GM23338 (cell line): ENCODE data around the gene HLA-DPA1. TPM values are rescaled to one million over a fixed set of nuclear protein-coding genes. Genes with fewer than 3 reads are reported as not detected.

Source experiments
- ATAC-seq: fragments of 200-7000 bp; cut with Tn5 transposase; 3 replicates; pipeline ENCODE4 v1.9.1; 2020
- DNase-seq: peaks from one replicate; pipeline ENCODE4 v3.0.0-alpha.2; 2015; ENCODE audit warnings: low spot score
- H2AFZ ChIP-seq: fragments of 200-600 bp; sonication (generic); 2 replicates; pipeline ENCODE4 v1.8.0; 2016; ENCODE audit warnings: antibody characterized with exemption, mild to moderate bottlenecking, moderate library complexity
- H3F3A ChIP-seq: fragments of 200-600 bp; sonication (generic); replicated peaks from 2 replicates; pipeline ENCODE4 v1.8.0; 2017; ENCODE audit warnings: antibody characterized with exemption, mixed run types, low read depth
- H3K27ac ChIP-seq: fragments of 200-600 bp; sonication (generic); 2 replicates; pipeline ENCODE4 v1.6.1; 2016; ENCODE audit warnings: low read depth
- H3K27me3 ChIP-seq: fragments of 200-600 bp; sonication (generic); 2 replicates; pipeline ENCODE4 v1.8.0; 2016; ENCODE audit warnings: mild to moderate bottlenecking, mixed run types, moderate library complexity; ENCODE audit not compliant: insufficient read depth
- H3K36me3 ChIP-seq: fragments of 200-600 bp; sonication (generic); 2 replicates; pipeline ENCODE4 v1.8.0; 2016; ENCODE audit warnings: mild to moderate bottlenecking; ENCODE audit not compliant: insufficient read depth
- H3K4me1 ChIP-seq: fragments of 200-600 bp; sonication (generic); 2 replicates; pipeline ENCODE4 v1.8.0; 2016; ENCODE audit warnings: mild to moderate bottlenecking, moderate library complexity; ENCODE audit not compliant: insufficient read depth
- H3K4me2 ChIP-seq: fragments of 200-600 bp; sonication (generic); 2 replicates; pipeline ENCODE4 v1.7.1; 2017; ENCODE audit warnings: mixed run types
- H3K4me3 ChIP-seq: fragments of 200-600 bp; sonication (generic); 2 replicates; pipeline ENCODE4 v1.6.1; 2016; ENCODE audit warnings: mixed run types
- H3K79me2 ChIP-seq: fragments of 200-600 bp; sonication (generic); replicated peaks from 2 replicates; pipeline ENCODE4 v1.8.0; 2017; ENCODE audit warnings: mild to moderate bottlenecking; ENCODE audit not compliant: insufficient read depth
- H3K9me2 ChIP-seq: fragments of 200-600 bp; sonication (generic); 2 replicates; pipeline ENCODE4 v1.8.0; 2017; ENCODE audit not compliant: insufficient read depth
- H4K20me1 ChIP-seq: fragments of 200-600 bp; sonication (generic); replicated peaks from 2 replicates; pipeline ENCODE4 v1.8.0; 2017; ENCODE audit warnings: mild to moderate bottlenecking; ENCODE audit not compliant: insufficient read depth
- H3K27ac Mint-ChIP-seq: 2 replicates; pipeline ENCODE4 v1.8.0; 2020; ENCODE audit warnings: inconsistent platforms, mild to moderate bottlenecking, moderate library complexity, mixed read lengths
- H3K27me3 Mint-ChIP-seq: 3 replicates; pipeline ENCODE4 v1.8.0; 2022; ENCODE audit warnings: low read depth, mild to moderate bottlenecking, moderate library complexity, mixed read lengths, inconsistent platforms; ENCODE audit not compliant: insufficient read depth, poor library complexity
- H3K36me3 Mint-ChIP-seq: 3 replicates; pipeline ENCODE4 v1.8.0; 2021; ENCODE audit warnings: low read depth, mild to moderate bottlenecking, inconsistent platforms, moderate library complexity, mixed read lengths
- H3K4me1 Mint-ChIP-seq: 3 replicates; pipeline ENCODE4 v1.8.0; 2020; ENCODE audit warnings: mild to moderate bottlenecking, inconsistent platforms, mixed read lengths
- H3K4me3 Mint-ChIP-seq: 3 replicates; pipeline ENCODE4 v1.8.0; 2021; ENCODE audit warnings: moderate library complexity, mild to moderate bottlenecking, inconsistent platforms, mixed read lengths
- H3K9me3 Mint-ChIP-seq: 3 replicates; pipeline ENCODE4 v1.8.0; 2020; ENCODE audit warnings: moderate library complexity, mild to moderate bottlenecking, inconsistent platforms, mixed read lengths
- CTCF ChIP-seq, 2 experiments: fragments of 200-600 bp in 1 of 2; sonication (generic) in 1 of 2; conservative IDR thresholded peaks; 2 replicates each; pipeline versions ENCODE4 v1.5.1 to v1.6.1; 2016 to 2017; ENCODE audit warnings: antibody characterized with exemption in 2 of 2, low read depth in 2 of 2, mild to moderate bottlenecking in 2 of 2, moderate library complexity in 1 of 2
- JUNB ChIP-seq: IDR thresholded peaks from one replicate; pipeline ENCODE4 v1.6.1; 2016; ENCODE audit warnings: antibody characterized with exemption; ENCODE audit not compliant: unreplicated experiment
- NANOG ChIP-seq: IDR thresholded peaks from 2 replicates; pipeline ENCODE4 v1.6.1; 2016; ENCODE audit warnings: antibody characterized with exemption, borderline replicate concordance
- ZNF331 ChIP-seq: fragments of 250-450 bp; sonication (Bioruptor Pico); IDR thresholded peaks from 2 replicates; pipeline ENCODE4 v1.5.0; 2020; ENCODE audit warnings: low read depth, mild to moderate bottlenecking, moderate library complexity
- polyA plus RNA-seq: library from polyadenylated mRNA; unstranded; fragments of >200 nt; fragmentation: Nextera tagmentation; extraction: Ambion mirVana; gene quantifications from 2 replicates; pipeline ENCODE4 v1.2.1, GENCODE V29; 2016
- total RNA-seq: library from RNA; depleted of rRNA; stranded (reverse); fragments of >200 nt; shearing (Covaris generic); gene quantifications from 2 replicates; pipeline ENCODE4 v1.2.3, GENCODE V29; 2014
- TF ChIP-seq, protein P1 (sequence below): IDR thresholded peaks from one replicate; pipeline ENCODE4 v1.6.1; 2018; ENCODE audit warnings: antibody characterized with exemption; ENCODE audit not compliant: unreplicated experiment

The HLA-DPA1 gene
- total and polyA plus RNA-seq, 2 experiments from 2014 or later: 4.1 to 6.9 TPM

DNA sequence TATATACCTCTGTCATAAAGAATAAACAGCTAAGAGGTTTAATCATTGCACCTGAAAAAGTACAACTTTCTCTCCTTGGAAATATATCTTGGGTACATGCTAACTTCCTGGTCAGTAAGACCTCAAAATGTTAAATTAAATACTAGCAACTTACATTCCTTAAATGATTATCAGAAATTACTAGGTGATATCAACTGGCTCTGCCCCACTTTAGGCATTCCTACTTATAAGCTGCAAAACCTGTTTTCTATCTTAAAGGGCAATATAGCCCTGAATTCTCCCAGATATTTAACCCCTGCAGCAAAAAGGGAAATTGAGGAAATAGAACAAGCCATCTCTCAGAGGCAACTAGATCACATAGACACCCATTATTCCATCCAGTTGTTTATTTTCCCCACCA is 20.8 kb downstream of the HLA-DPA1 start (continued):
- TF ChIP-seq ZNF331 (CRISPR knock-in tag): no peak
- TF ChIP-seq, protein P1, sequence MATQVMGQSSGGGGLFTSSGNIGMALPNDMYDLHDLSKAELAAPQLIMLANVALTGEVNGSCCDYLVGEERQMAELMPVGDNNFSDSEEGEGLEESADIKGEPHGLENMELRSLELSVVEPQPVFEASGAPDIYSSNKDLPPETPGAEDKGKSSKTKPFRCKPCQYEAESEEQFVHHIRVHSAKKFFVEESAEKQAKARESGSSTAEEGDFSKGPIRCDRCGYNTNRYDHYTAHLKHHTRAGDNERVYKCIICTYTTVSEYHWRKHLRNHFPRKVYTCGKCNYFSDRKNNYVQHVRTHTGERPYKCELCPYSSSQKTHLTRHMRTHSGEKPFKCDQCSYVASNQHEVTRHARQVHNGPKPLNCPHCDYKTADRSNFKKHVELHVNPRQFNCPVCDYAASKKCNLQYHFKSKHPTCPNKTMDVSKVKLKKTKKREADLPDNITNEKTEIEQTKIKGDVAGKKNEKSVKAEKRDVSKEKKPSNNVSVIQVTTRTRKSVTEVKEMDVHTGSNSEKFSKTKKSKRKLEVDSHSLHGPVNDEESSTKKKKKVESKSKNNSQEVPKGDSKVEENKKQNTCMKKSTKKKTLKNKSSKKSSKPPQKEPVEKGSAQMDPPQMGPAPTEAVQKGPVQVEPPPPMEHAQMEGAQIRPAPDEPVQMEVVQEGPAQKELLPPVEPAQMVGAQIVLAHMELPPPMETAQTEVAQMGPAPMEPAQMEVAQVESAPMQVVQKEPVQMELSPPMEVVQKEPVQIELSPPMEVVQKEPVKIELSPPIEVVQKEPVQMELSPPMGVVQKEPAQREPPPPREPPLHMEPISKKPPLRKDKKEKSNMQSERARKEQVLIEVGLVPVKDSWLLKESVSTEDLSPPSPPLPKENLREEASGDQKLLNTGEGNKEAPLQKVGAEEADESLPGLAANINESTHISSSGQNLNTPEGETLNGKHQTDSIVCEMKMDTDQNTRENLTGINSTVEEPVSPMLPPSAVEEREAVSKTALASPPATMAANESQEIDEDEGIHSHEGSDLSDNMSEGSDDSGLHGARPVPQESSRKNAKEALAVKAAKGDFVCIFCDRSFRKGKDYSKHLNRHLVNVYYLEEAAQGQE: no peak

GRCh38 chr6:33050014-33050810 is 23.2 kb downstream of the HLA-DPA1 start:
- H3K27ac ChIP-seq: no peak overlapping the region
- H3K36me3 Mint-ChIP-seq: peaks cover 11% of the 10 kb centered on the region; the same call in 2 of the 3 replicates
- no peak overlapping the region for H3K4me3 ChIP-seq
- peaks cover 14% of the 10 kb centered on the region for H3K9me3 Mint-ChIP-seq
- no peaks in the 10 kb centered on the region for H3K79me2 ChIP-seq
- H3K4me3 Mint-ChIP-seq: no peak overlapping the region
- H3K27me3 Mint-ChIP-seq: peaks cover 10% of the 10 kb centered on the region
- peaks cover 44% of the 10 kb centered on the region for H3K4me1 Mint-ChIP-seq
- no peak overlapping the region; the same call in 1 of the 2 replicates for H3K27ac Mint-ChIP-seq
- TF ChIP-seq CTCF (conservative IDR thresholded peaks at IDR 0.05; ENCODE audit: low read depth in 2 of 2) (no peak), NANOG (no peak), ZNF331 (CRISPR knock-in tag) (no peak), JUNB (no peak)
- 0 out of 2 replicates have a peak overlapping the region, but pooled peaks have one; percentile 31 for H2AFZ ChIP-seq
- no peaks in the 10 kb centered on the region for H3K27me3 ChIP-seq
- no peaks in the 10 kb centered on the region for H4K20me1 ChIP-seq
- ATAC-seq: no peak
- H3K4me2 ChIP-seq: no peak overlapping the region
- no peaks in the 10 kb centered on the region; the same call in 1 of the 2 replicates for H3F3A ChIP-seq
- H3K9me2 ChIP-seq: no peaks in the 10 kb centered on the region
- no peaks in the 10 kb centered on the region for H3K36me3 ChIP-seq
- DNase-seq: no peak
- H3K4me1 ChIP-seq: peaks cover 15% of the 10 kb centered on the region
